ENCODE measurements around the gene F11.

- TF ChIP-seq EP300 (IDR thresholded peaks at IDR 0.05) (no peak), CTCF (IDR thresholded peaks at IDR 0.05) (peak; percentile 39 to 64 (median 60))
These were observed 31.1 kb downstream of the F11 start for GRCh38 chr4:186297013-186297645.

Measured in tibial nerve (tissue), 4 donors.